ENCODE measurements around the gene HS3ST6.

- no peak for TF ChIP-seq EZH2 (IDR thresholded peaks at IDR 0.05; ENCODE audit: borderline replicate concordance, low read length)
- TF ChIP-seq CTCF (IDR thresholded peaks at IDR 0.05; ENCODE audit: low read length) = no peak
Observed at GRCh38 chr16:1913327-1914083, 4.7 kb downstream of the HS3ST6 start.
